Mesothelial cell of epicardium (in vitro differentiated cells): Measurements from ENCODE around the gene FAIM2. TPM values are rescaled to one million over a fixed set of nuclear protein-coding genes. Genes with fewer than 3 reads are reported as not detected.

Experiments
- DNase-seq, 2 experiments: peaks; one replicate each; pipeline ENCODE4 v3.0.0; 2021; ENCODE audit warnings: low spot score in 2 of 2; ENCODE audit not compliant: unreplicated experiment in 2 of 2
- H3K27ac Mint-ChIP-seq: 2 replicates; pipeline ENCODE4 v1.8.0; 2021; ENCODE audit warnings: mixed read lengths
- H3K27me3 Mint-ChIP-seq: 2 replicates; pipeline ENCODE4 v1.8.0; 2021; ENCODE audit warnings: low read depth, mixed read lengths
- H3K36me3 Mint-ChIP-seq: 2 replicates; pipeline ENCODE4 v1.8.0; 2021; ENCODE audit warnings: mixed read lengths
- H3K4me1 Mint-ChIP-seq: 2 replicates; pipeline ENCODE4 v1.8.0; 2021; ENCODE audit warnings: mixed read lengths
- H3K4me3 Mint-ChIP-seq: 2 replicates; pipeline ENCODE4 v1.8.0; 2021; ENCODE audit warnings: mild to moderate bottlenecking, moderate library complexity, mixed read lengths
- H3K9me3 Mint-ChIP-seq: 2 replicates; pipeline ENCODE4 v1.8.0; 2021; ENCODE audit warnings: mixed read lengths
- CTCF ChIP-seq: fragments of 200-600 bp; sonication (generic); IDR thresholded peaks from one replicate; pipeline ENCODE4 v1.5.0; 2021; ENCODE audit warnings: antibody characterized with exemption; ENCODE audit not compliant: unreplicated experiment
- total RNA-seq: library from RNA; stranded (reverse); gene quantifications from 3 replicates; pipeline ENCODE4 v1.2.1, GENCODE V29; 2021

FAIM2 gene
- total RNA-seq, 1 donor from 2014 or later: 0.13 TPM

GRCh38 chr12:49824416-49824815, 79.3 kb downstream of the FAIM2 start:
- H3K4me3 Mint-ChIP-seq: no peak overlapping the region
- no peak overlapping the region for H3K27ac Mint-ChIP-seq
- no peak for DNase-seq
- no peaks in the 10 kb centered on the region for H3K9me3 Mint-ChIP-seq
- H3K36me3 Mint-ChIP-seq: peaks cover 3% of the 10 kb centered on the region
- TF ChIP-seq CTCF: no peak
- H3K27me3 Mint-ChIP-seq: no peaks in the 10 kb centered on the region
- peaks cover 27% of the 10 kb centered on the region for H3K4me1 Mint-ChIP-seq

- no peak for DNase-seq
- H3K36me3 Mint-ChIP-seq: peaks cover 5% of the 10 kb centered on the region
- peaks cover 22% of the 10 kb centered on the region for H3K4me1 Mint-ChIP-seq
- H3K9me3 Mint-ChIP-seq: no peaks in the 10 kb centered on the region
- H3K27me3 Mint-ChIP-seq: no peaks in the 10 kb centered on the region
- H3K27ac Mint-ChIP-seq: no peak overlapping the region
- no peak for TF ChIP-seq CTCF
- no peak overlapping the region for H3K4me3 Mint-ChIP-seq
Observed at GRCh38 chr12:49823951-49824350, 79.7 kb downstream of the FAIM2 start.

GRCh38 chr12:49823350-49823749, 80.3 kb downstream of the FAIM2 start:
- H3K27me3 Mint-ChIP-seq: no peaks in the 10 kb centered on the region
- TF ChIP-seq CTCF: no peak
- no peaks in the 10 kb centered on the region for H3K9me3 Mint-ChIP-seq
- DNase-seq: no peak
- peaks cover 17% of the 10 kb centered on the region for H3K4me1 Mint-ChIP-seq
- H3K36me3 Mint-ChIP-seq: peaks cover 5% of the 10 kb centered on the region
- H3K4me3 Mint-ChIP-seq: no peak overlapping the region
- H3K27ac Mint-ChIP-seq: no peak overlapping the region

- peaks cover 12% of the 10 kb centered on the region for H3K36me3 Mint-ChIP-seq
- no peak overlapping the region for H3K27ac Mint-ChIP-seq
- no peak overlapping the region for H3K4me3 Mint-ChIP-seq
- TF ChIP-seq CTCF: no peak
- no peaks in the 10 kb centered on the region for H3K27me3 Mint-ChIP-seq
- DNase-seq: no peak
- no peaks in the 10 kb centered on the region for H3K9me3 Mint-ChIP-seq
- peaks cover 10% of the 10 kb centered on the region for H3K4me1 Mint-ChIP-seq
Observed at GRCh38 chr12:49821373-49822287, 82.1 kb downstream of the FAIM2 start.

- Mint-ChIP-seq H3K4me3 (no peak overlapping the region), H3K27me3 (no peaks in the 10 kb centered on the region), H3K36me3 (peaks cover 17% of the 10 kb centered on the region), H3K27ac (no peak overlapping the region), H3K4me1 (peaks cover under 1% of the 10 kb centered on the region), H3K9me3 (no peaks in the 10 kb centered on the region)
- DNase-seq: no peak
- TF ChIP-seq CTCF: no peak
Observed at GRCh38 chr12:49819786-49820185, 83.9 kb downstream of the FAIM2 start.
